Measurements from ENCODE around the gene TEN1. TPM values are rescaled to one million over a fixed set of nuclear protein-coding genes. Genes with fewer than 3 reads are reported as not detected.

The TEN1 gene
- total and polyA plus RNA-seq, 9 of the 15 experiments (the other 6 are each of a cell fraction or from before 2014, with no cell fraction given) = 1.3 to 25.7 (median 10.1) TPM

- no peak for TF ChIP-seq MAFG (tag; conservative IDR thresholded peaks at IDR 0.05)
- peak; percentile 85 to 87 for TF ChIP-seq MNT (conservative IDR thresholded peaks at IDR 0.05)
- peak in 1 of 2 experiments; percentile 21; a peak in 1 of 3 replicates for TF ChIP-seq CBX3 (IDR thresholded peaks at IDR 0.05; ENCODE audit: borderline replicate concordance in 1 of 2, low read length in 2 of 2)
- 0 out of 2 replicates have a peak, but pooled peaks have one; percentile 46 for TF ChIP-seq MAX (CRISPR knock-in tag; IDR thresholded peaks at IDR 0.05)
- no peak for TF ChIP-seq FUS (optimal IDR thresholded peaks at IDR 0.05; ENCODE audit: low read depth, low read length)
- TF ChIP-seq ZNF407 (IDR thresholded peaks at IDR 0.05; ENCODE audit: low read depth) = no peak
- TF ChIP-seq ZFP30 (CRISPR knock-in tag; IDR thresholded peaks at IDR 0.05; ENCODE audit: borderline replicate concordance) = no peak
- TF ChIP-seq HDAC8 (tag; IDR thresholded peaks at IDR 0.05) = no peak
- no peak for TF ChIP-seq ZNF143 (CRISPR knock-in tag; IDR thresholded peaks at IDR 0.05)
- no peak for TF ChIP-seq MBD1 (CRISPR knock-in tag; IDR thresholded peaks at IDR 0.05)
- peak; percentile 41; the same call in 1 of the 2 replicates for TF ChIP-seq ZNF263 (CRISPR knock-in tag; IDR thresholded peaks at IDR 0.05; ENCODE audit: borderline replicate concordance)
- peak; percentile 66; the same call in 1 of the 2 replicates for TF ChIP-seq ATF7 (IDR thresholded peaks at IDR 0.05)
- TF ChIP-seq MIER1 (IDR thresholded peaks at IDR 0.05; ENCODE audit: low read depth) = no peak
- TF ChIP-seq MYBL2 (IDR thresholded peaks at IDR 0.05; ENCODE audit: low read depth) = no peak
- TF ChIP-seq MYBL2 (CRISPR knock-in tag; IDR thresholded peaks at IDR 0.05; ENCODE audit: borderline replicate concordance) = no peak
- TF ChIP-seq MCM2 (IDR thresholded peaks at IDR 0.05; ENCODE audit: low read depth) = no peak
Observed at GRCh38 chr17:75978938-75979704, at the start of gene TEN1, which contains the start of gene ACOX1 (continued).
